GM12864 (cell line): Measurements from ENCODE around the gene SPOPL.
A peak's percentile ranks its signal among the peaks of the same experiment; 100 is the strongest.
"Not testable (repeated sequence)": the region's sequence is repeated elsewhere in the genome, so short reads cannot be mapped to it uniquely, and the experiment has no call there.

Experiments used
- DNase-seq: peaks from one replicate; pipeline ENCODE4 v3.0.0-alpha.2; 2011; ENCODE audit warnings: low read depth
- H3K4me3 ChIP-seq: 2 replicates; pipeline ENCODE4 v1.5.1; 2011; ENCODE audit warnings: mild to moderate bottlenecking, low read depth, low read length, control low read depth
- CTCF ChIP-seq: IDR thresholded peaks from 2 replicates; pipeline ENCODE4 v1.5.1; 2011; ENCODE audit warnings: low read depth, mild to moderate bottlenecking, moderate library complexity, low read length, control low read depth, inconsistent platforms; ENCODE audit errors: missing control alignments

The SPOPL gene

GRCh38 chr2:138501425-138502254, at the start of gene SPOPL:
Gene SPOPL, plus strand, starts transcription at chr2:138501770. Its CDS starts 48,447 bp downstream, at chr2:138550217.
- no peak for TF ChIP-seq CTCF
- no peak for DNase-seq
- peak within 1 kb of the TSS; percentile 70 for H3K4me3 ChIP-seq

- no peak for TF ChIP-seq CTCF
- DNase-seq = no peak
- H3K4me3 ChIP-seq = no peak overlapping the region
These were observed 49.2 kb upstream of the SPOPL start for GRCh38 chr2:138452324-138452723.

GRCh38 chr2:138453815-138454214, 47.8 kb upstream of the SPOPL start:
- no peak for TF ChIP-seq CTCF
- H3K4me3 ChIP-seq = no peak overlapping the region
- DNase-seq = no peak

GRCh38 chr2:138454761-138455160, 46.8 kb upstream of the SPOPL start:
- H3K4me3 ChIP-seq = no peak overlapping the region
- TF ChIP-seq CTCF = no peak
- no peak for DNase-seq

- no peak overlapping the region for H3K4me3 ChIP-seq
- TF ChIP-seq CTCF = no peak
- no peak for DNase-seq
These were observed 46.3 kb upstream of the SPOPL start for GRCh38 chr2:138455275-138455674.

GRCh38 chr2:138455691-138456090, 45.9 kb upstream of the SPOPL start:
- TF ChIP-seq CTCF = no peak

GRCh38 chr2:138462689-138463088, 38.9 kb upstream of the SPOPL start:
- DNase-seq, H3K4me3 ChIP-seq: not testable (repeated sequence)

More at GRCh38 chr2:138455691-138456090, 45.9 kb upstream of the SPOPL start:
- no peak overlapping the region for H3K4me3 ChIP-seq
- DNase-seq = no peak
